NCI-H2107 (cell line): ENCODE measurements around the gene PIP5K1B.

Source experiments
- DNase-seq: peaks from one replicate; lab custom pipeline; 2025; lab: John Stamatoyannopoulos, UW

The PIP5K1B gene

GRCh38 chr9:68817079-68817875, 112.2 kb downstream of the PIP5K1B start:
- no peak for DNase-seq

DNA sequence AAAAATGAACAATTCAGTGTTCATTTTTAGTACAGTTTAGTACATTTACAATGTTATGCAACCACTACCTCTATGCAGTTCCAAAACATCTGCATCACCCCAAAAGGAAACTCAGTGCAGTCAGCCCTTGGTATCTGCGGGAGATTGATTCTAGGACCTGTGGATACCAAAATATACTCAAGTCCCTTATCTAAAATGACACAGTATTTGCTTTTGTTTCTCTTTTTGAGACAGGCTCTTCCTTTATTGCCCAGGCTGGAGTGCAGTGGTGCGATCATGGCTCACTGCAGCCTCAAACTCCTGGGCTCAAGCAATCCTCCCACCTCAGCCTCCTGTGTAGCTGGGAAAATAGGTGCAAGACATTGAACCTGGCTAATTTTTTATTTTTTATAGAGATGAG, 114.0 kb downstream of the PIP5K1B start:
- DNase-seq: no peak

- no peak for DNase-seq
Observed at GRCh38 chr9:68821911-68822310, 116.9 kb downstream of the PIP5K1B start.

GRCh38 chr9:68822596-68823165, 117.6 kb downstream of the PIP5K1B start:
- no peak for DNase-seq

GRCh38 chr9:68825762-68826472, 120.9 kb downstream of the PIP5K1B start:
- no peak for DNase-seq

- no peak for DNase-seq
Observed at GRCh38 chr9:68827837-68828744, 123.1 kb downstream of the PIP5K1B start.

DNA sequence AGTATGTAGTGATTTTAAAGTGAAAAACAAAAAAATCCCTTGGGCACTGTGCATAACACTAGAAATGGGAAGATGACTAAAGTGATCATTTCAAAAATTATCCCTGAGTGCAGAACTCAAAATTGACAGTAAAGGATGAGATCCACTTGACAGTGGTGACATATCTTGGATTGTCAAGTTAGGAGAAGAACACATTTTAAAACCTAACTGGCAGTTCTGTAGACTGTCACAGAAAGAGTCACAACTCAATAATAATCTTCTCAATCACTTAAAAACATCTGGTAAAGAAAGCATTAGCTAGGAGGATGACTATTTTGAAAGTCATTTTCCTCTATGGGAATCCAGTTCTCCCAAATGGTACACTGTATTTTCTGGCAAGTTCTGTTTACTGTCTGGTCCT, 127.1 kb downstream of the PIP5K1B start:
- DNase-seq: no peak

DNA sequence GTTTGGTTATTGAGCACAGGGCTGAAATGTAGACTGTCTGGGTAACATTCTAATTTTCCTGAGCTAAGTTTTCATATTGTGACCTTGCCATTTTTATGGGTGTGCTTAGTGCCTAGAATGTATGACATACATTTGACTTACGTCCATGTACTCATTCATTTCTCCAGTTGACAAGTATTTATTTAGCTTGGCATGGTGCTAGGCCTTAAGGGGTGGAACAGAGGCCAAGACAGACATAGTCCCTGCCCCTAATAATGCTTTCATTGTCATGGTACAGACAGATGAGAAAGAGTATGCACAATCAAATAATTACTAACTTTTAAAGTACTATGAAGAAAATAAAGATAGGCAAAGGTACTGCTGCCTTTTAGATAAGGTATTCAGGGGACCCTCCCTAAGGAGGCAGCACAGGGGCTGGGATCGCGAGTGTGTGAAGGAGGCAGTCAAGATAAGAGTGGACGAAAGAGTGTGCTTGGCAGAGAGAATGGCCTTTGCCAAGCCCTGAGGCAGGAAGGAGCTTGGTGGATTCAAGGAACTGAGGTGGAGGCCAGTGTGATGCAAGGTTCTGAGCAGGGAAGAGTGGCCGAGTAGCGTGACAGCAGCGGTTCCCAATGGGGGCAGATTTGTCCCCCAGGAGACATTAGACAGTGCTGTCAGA, 128.0 kb downstream of the PIP5K1B start:
- DNase-seq: no peak

DNA sequence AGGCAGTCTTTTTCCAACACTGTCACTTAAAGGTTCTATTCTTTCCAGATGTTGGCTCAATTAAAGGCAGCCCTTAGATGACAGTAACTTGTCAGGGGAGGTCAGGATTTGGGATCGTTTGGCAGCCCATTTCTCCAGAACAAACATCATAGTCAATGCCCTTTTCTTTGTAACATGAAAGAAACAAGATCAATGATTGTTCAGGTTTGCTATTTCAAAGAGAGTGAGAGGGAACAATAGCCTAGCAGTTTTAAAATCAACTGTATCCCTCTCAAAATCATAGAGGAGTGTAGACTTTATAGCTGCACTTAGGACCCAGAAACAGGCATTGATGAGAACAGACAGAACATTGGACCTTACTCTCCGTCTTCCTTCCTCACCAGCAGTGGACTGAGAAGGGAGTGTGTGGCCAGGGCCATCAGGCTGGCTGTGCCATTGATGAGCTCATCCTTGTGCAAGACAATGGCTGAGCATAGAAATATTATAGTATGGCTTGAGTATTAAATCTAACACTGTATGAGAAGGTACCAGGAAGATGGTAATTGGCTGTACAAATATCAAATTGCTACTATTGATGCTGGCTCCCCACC, 130.0 kb downstream of the PIP5K1B start:
- no peak for DNase-seq

- DNase-seq: no peak
Observed at GRCh38 chr9:68836788-68837187, 131.7 kb downstream of the PIP5K1B start.

GRCh38 chr9:68838245-68838644, 133.2 kb downstream of the PIP5K1B start:
- no peak for DNase-seq

- no peak for DNase-seq
Observed at GRCh38 chr9:68841276-68842052, 136.4 kb downstream of the PIP5K1B start.

GRCh38 chr9:68842568-68842967, 137.5 kb downstream of the PIP5K1B start:
- DNase-seq: no peak

DNA sequence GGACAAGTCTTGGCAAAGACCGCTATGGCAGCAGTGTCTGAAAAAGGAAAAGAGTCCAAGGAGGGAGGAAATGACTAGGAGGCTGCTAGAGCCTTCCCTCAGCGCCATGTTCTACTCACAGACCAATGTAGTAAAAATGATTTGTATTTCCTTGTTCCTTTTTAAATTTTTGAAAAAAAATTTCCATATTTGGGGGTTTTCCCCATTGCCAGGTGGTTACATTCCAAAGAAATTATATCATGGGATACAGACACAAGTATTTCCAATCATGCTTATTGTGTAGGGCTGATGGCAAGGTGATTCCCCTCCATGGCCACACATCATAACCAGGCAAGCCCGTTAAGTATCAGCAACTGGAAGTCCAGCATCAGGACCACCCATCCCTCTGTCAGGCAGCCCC, 138.2 kb downstream of the PIP5K1B start:
- DNase-seq: no peak

GRCh38 chr9:68844157-68844556, 139.1 kb downstream of the PIP5K1B start:
- no peak for DNase-seq

DNA sequence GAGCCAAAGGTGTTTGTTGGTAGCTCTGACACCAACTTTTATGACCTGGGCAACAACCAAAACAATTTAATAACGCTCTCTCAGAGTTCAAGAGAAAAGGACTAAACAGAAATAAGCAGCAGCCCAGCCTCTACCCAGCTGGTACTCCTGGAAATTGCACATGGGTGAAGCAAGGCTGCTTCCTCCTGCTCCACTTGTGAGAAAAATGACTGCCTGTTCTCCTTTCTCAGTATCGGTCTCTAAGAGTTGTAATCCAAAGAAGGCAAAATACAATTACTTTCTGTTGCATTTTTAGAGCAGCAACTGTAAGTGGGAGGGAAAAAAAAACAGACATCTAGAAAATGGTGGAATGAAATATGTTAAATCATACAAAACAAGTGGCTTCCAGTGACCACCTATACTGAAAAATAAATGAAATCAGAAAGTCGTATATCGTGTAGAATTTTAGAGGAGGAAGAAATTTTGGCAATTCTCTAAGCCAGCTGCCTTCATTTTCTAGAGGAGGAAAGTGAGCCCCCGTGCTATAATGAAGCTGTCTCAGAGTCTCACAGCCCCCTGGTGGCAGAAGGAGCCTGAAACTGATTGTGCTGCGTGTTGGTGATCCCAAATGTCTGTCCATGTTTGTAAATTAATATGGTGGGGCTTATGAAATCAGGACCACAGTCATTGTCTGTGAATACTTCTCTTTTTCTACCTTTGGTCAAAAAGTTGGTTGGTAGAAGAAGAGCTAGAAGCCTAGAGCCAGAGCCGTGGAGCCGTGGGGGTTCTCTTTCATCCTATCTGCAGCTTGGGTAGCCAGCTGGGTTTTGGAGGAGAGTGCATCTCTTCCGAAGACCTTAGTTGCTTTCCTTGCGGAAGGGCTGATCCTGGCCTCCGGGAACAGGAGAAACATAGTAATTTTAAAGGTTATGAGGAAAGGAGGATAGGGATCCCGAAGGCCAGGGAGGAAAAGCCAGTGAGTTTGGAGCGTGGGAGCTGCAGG, 139.9 kb downstream of the PIP5K1B start:
- no peak for DNase-seq

- DNase-seq: no peak
Observed at GRCh38 chr9:68847765-68848164, 142.7 kb downstream of the PIP5K1B start.

GRCh38 chr9:68851657-68852056, 146.6 kb downstream of the PIP5K1B start:
- no peak for DNase-seq

DNA sequence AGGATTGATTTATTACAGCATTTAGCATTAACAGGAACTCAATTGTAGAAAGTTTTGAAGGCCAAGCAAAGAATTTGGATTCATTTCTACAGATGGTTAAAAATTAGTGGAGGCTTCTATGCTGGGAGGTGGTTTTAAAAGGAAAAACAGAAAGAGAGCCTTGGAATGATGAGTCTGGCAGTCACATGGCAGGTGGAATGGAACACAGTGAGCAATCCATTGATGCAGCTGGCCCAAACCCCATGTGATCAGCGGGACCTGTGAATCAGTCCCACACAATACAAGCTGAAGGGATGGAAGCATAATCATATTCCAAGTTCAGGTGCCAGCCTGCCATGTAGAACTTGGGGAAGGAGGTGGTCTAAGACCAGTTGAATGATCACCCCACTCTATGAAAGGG, 147.9 kb downstream of the PIP5K1B start:
- no peak for DNase-seq
